RWPE2 (cell line): ENCODE data around the gene WRNIP1.

Experiments used
- ATAC-seq: fragments of 200-7000 bp; cut with Tn5 transposase; 3 replicates; pipeline ENCODE4 v1.9.1; 2021; ENCODE audit warnings: low read depth
- DNase-seq: peaks from one replicate; pipeline ENCODE4 v3.0.0-alpha.2; 2020; ENCODE audit warnings: low spot score
- H3K27ac ChIP-seq: fragments of 450-650 bp; 2 replicates; pipeline ENCODE4 v1.5.1; 2017; ENCODE audit warnings: mild to moderate bottlenecking; ENCODE audit not compliant: poor library complexity, severe bottlenecking
- H3K27me3 ChIP-seq: fragments of 250-450 bp; sonication (Bioruptor Pico); 2 replicates; pipeline ENCODE4 v1.5.1; 2021; ENCODE audit warnings: mild to moderate bottlenecking, moderate library complexity; ENCODE audit not compliant: insufficient read depth, poor library complexity, severe bottlenecking
- H3K36me3 ChIP-seq: fragments of 250-450 bp; sonication (Bioruptor Pico); 2 replicates; pipeline ENCODE4 v1.5.1; 2020; ENCODE audit warnings: low read depth, mild to moderate bottlenecking, moderate library complexity
- H3K4me1 ChIP-seq: fragments of 250-450 bp; sonication (Bioruptor Pico); 2 replicates; pipeline ENCODE4 v1.5.1; 2021; ENCODE audit warnings: mild to moderate bottlenecking, moderate library complexity; ENCODE audit not compliant: insufficient read depth, poor library complexity, severe bottlenecking
- H3K4me3 ChIP-seq: fragments of 250-450 bp; sonication (Bioruptor Pico); 2 replicates; pipeline ENCODE4 v1.5.1; 2021; ENCODE audit warnings: mild to moderate bottlenecking, moderate library complexity; ENCODE audit not compliant: severe bottlenecking
- H3K9me3 ChIP-seq: fragments of 250-450 bp; sonication (Bioruptor Pico); 2 replicates; pipeline ENCODE4 v1.5.1; 2021; ENCODE audit warnings: mild to moderate bottlenecking, moderate library complexity; ENCODE audit not compliant: severe bottlenecking
- CTCF ChIP-seq: fragments of 450-650 bp; IDR thresholded peaks from one replicate; pipeline ENCODE4 v1.5.1; 2017; ENCODE audit warnings: mild to moderate bottlenecking, moderate library complexity; ENCODE audit not compliant: poor library complexity, severe bottlenecking

Gene WRNIP1

GRCh38 chr6:2820415-2820814 lies 55.2 kb downstream of the WRNIP1 start:
- ATAC-seq = no peak

GRCh38 chr6:2821554-2821953 lies 56.4 kb downstream of the WRNIP1 start:
- H3K9me3 ChIP-seq = peaks cover 6% of the 10 kb centered on the region
- H3K27me3 ChIP-seq = no peaks in the 10 kb centered on the region
- no peak overlapping the region for H3K4me3 ChIP-seq
- peaks cover 34% of the 10 kb centered on the region for H3K4me1 ChIP-seq
- DNase-seq = no peak
- ATAC-seq = no peak
- TF ChIP-seq CTCF = no peak
- no peaks in the 10 kb centered on the region for H3K36me3 ChIP-seq
- H3K27ac ChIP-seq = no peak overlapping the region

More at GRCh38 chr6:2820415-2820814, 55.2 kb downstream of the WRNIP1 start:
- Histone ChIP-seq H3K27ac (no peak overlapping the region), H3K36me3 (no peaks in the 10 kb centered on the region), H3K4me3 (no peak overlapping the region), H3K27me3 (no peaks in the 10 kb centered on the region), H3K9me3 (peaks cover 7% of the 10 kb centered on the region), H3K4me1 (peaks cover 34% of the 10 kb centered on the region)
- no peak for DNase-seq
- no peak for TF ChIP-seq CTCF

- Histone ChIP-seq H3K27me3 (no peaks in the 10 kb centered on the region), H3K9me3 (no peaks in the 10 kb centered on the region), H3K36me3 (no peaks in the 10 kb centered on the region), H3K27ac (no peak overlapping the region), H3K4me1 (peaks cover 18% of the 10 kb centered on the region), H3K4me3 (no peak overlapping the region)
- TF ChIP-seq CTCF = no peak
- ATAC-seq (peak; percentile 84), DNase-seq (no peak)
These were observed 58.1 kb downstream of the WRNIP1 start for GRCh38 chr6:2823104-2823850.

GRCh38 chr6:2826131-2826530 lies 60.9 kb downstream of the WRNIP1 start:
- no peaks in the 10 kb centered on the region for H3K36me3 ChIP-seq
- no peak for ATAC-seq
- no peaks in the 10 kb centered on the region for H3K9me3 ChIP-seq
- no peak overlapping the region for H3K4me3 ChIP-seq
- H3K27me3 ChIP-seq = no peaks in the 10 kb centered on the region
- H3K4me1 ChIP-seq = peaks cover 7% of the 10 kb centered on the region
- DNase-seq = no peak
- H3K27ac ChIP-seq = no peak overlapping the region
- no peak for TF ChIP-seq CTCF

GRCh38 chr6:2827142-2827541 lies 61.9 kb downstream of the WRNIP1 start:
- Histone ChIP-seq H3K4me1 (peaks cover 7% of the 10 kb centered on the region), H3K36me3 (no peaks in the 10 kb centered on the region), H3K27me3 (no peaks in the 10 kb centered on the region), H3K27ac (no peak overlapping the region), H3K9me3 (no peaks in the 10 kb centered on the region), H3K4me3 (no peak overlapping the region)
- no peak for TF ChIP-seq CTCF
- ATAC-seq (no peak), DNase-seq (no peak)
